ENCODE measurements around the gene LGALS14. TPM values are rescaled to one million over a fixed set of nuclear protein-coding genes. Genes with fewer than 3 reads are reported as not detected.

LGALS14 gene

DNA sequence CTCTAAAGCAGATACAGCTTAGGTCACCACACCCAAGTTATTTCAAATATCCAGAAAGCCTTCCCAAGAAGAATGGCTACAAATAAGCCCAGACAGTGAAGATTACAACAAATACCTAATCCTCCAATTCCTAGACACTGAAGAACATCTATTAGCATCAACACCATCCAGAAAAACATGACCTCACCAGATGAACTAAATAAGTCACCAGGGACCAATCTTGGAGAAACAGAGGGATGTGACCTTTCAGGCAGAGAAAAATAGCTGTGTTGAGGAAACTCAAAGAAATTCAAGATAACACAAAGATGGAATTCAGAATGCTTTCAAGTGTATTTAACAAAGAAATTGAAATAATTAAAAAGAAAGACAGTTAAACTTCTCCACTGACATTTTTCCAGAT is 48.5 kb downstream of the LGALS14 start:
- H3K27me3 ChIP-seq (ENCODE audit: control insufficient read depth, insufficient read depth, low read length): peaks cover 22% of the 10 kb centered on the region
- H3K4me2 ChIP-seq (ENCODE audit: low read length): no peak overlapping the region
- no peaks in the 10 kb centered on the region for H3K9me3 ChIP-seq (replicated peaks; ENCODE audit: low read length)
- H3K9ac ChIP-seq (ENCODE audit: low read depth, low read length): no peak overlapping the region
- no peaks in the 10 kb centered on the region for H3K36me3 ChIP-seq (ENCODE audit: insufficient read depth, low read length)
- no peak overlapping the region for H3K4me3 ChIP-seq (ENCODE audit: low read length)
- no peaks in the 10 kb centered on the region for H3K4me1 ChIP-seq (ENCODE audit: control insufficient read depth, insufficient read depth, low read length)

- Histone ChIP-seq H3K4me3 (ENCODE audit: low read length) (no peak overlapping the region), H3K36me3 (ENCODE audit: insufficient read depth, low read length) (no peaks in the 10 kb centered on the region), H3K9me3 (replicated peaks; ENCODE audit: low read length) (no peaks in the 10 kb centered on the region), H3K4me2 (ENCODE audit: low read length) (no peak overlapping the region), H3K9ac (ENCODE audit: low read depth, low read length) (no peak overlapping the region), H3K27me3 (ENCODE audit: control insufficient read depth, insufficient read depth, low read length) (peaks cover 22% of the 10 kb centered on the region), H3K4me1 (ENCODE audit: control insufficient read depth, insufficient read depth, low read length) (no peaks in the 10 kb centered on the region)
Measured at GRCh38 chr19:39754544-39754943, 50.3 kb downstream of the LGALS14 start.

DNA sequence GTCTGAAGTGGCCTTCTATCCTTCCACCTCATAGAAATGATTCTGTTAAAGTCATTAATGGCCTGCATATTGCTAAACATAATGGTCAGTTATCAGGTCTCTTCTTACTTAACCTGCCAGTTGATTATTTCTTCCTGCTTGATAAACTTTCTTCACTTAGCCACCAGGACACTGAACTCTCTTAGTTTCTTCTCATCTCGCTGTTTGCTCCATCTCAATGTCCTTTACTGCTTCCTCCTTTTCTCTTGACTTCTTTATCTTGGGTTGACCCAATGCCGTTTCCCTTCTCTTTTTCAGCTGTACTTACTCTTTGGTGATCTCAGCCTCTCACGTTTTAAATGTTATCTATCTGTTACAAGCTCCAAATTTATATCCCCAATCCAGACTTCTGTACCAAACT is 50.7 kb downstream of the LGALS14 start:
- Histone ChIP-seq H3K4me1 (ENCODE audit: control insufficient read depth, insufficient read depth, low read length) (no peaks in the 10 kb centered on the region), H3K9me3 (replicated peaks; ENCODE audit: low read length) (no peaks in the 10 kb centered on the region), H3K9ac (ENCODE audit: low read depth, low read length) (no peak overlapping the region), H3K4me3 (ENCODE audit: low read length) (no peak overlapping the region), H3K27me3 (ENCODE audit: control insufficient read depth, insufficient read depth, low read length) (peaks cover 21% of the 10 kb centered on the region), H3K36me3 (ENCODE audit: insufficient read depth, low read length) (no peaks in the 10 kb centered on the region), H3K4me2 (ENCODE audit: low read length) (no peak overlapping the region)

Small RNAs within 50 kb of the gene (small RNA-seq; reads per million reads assigned to genes)
- not detected for gene RPS29P27
